WERI-Rb-1 (cell line): Measurements from ENCODE around the gene MDM4.

Source experiments
- DNase-seq: peaks from one replicate; pipeline ENCODE4 v3.0.0-alpha.2; 2020
- H3K27ac ChIP-seq: fragments of 250-450 bp; sonication (Bioruptor Pico); 2 replicates; pipeline ENCODE4 v1.5.1; 2020; ENCODE audit warnings: mild to moderate bottlenecking, moderate library complexity
- H3K27me3 ChIP-seq: fragments of 250-450 bp; sonication (Bioruptor Pico); 2 replicates; pipeline ENCODE4 v1.5.1; 2021; ENCODE audit warnings: mild to moderate bottlenecking, low read depth, moderate library complexity; ENCODE audit not compliant: insufficient read depth, severe bottlenecking
- H3K36me3 ChIP-seq: fragments of 250-450 bp; sonication (Bioruptor Pico); 2 replicates; pipeline ENCODE4 v1.5.1; 2020; ENCODE audit warnings: mild to moderate bottlenecking, moderate library complexity
- H3K4me3 ChIP-seq: 2 replicates; pipeline ENCODE4 v1.5.1; 2011; ENCODE audit warnings: low read depth, mild to moderate bottlenecking, control low read depth, low read length
- H3K9me3 ChIP-seq: fragments of 250-450 bp; sonication (Bioruptor Pico); 2 replicates; pipeline ENCODE4 v1.5.1; 2021; ENCODE audit warnings: mild to moderate bottlenecking, moderate library complexity; ENCODE audit not compliant: severe bottlenecking
- CTCF ChIP-seq: IDR thresholded peaks from 2 replicates; pipeline ENCODE4 v1.5.1; 2011; ENCODE audit warnings: low read depth, mild to moderate bottlenecking, control low read depth, inconsistent platforms, low read length

The MDM4 gene

GRCh38 chr1:204506969-204507316, 9.3 kb upstream of the MDM4 start:
- Histone ChIP-seq H3K4me3 (peak overlapping the region; percentile 96), H3K36me3 (no peaks in the 10 kb centered on the region), H3K27ac (peak overlapping the region; percentile 87), H3K9me3 (peaks cover 5% of the 10 kb centered on the region), H3K27me3 (no peaks in the 10 kb centered on the region)
- peak; percentile 96 for DNase-seq
- TF ChIP-seq CTCF, result no peak

GRCh38 chr1:204507317-204508105, 8.7 kb upstream of the MDM4 start:
- H3K36me3 ChIP-seq, result no peaks in the 10 kb centered on the region
- peak overlapping the region; percentile 87 for H3K27ac ChIP-seq
- no peaks in the 10 kb centered on the region for H3K27me3 ChIP-seq
- DNase-seq, result peak; percentile 73
- H3K4me3 ChIP-seq, result peak overlapping the region; percentile 96
- no peak for TF ChIP-seq CTCF
- peaks cover 7% of the 10 kb centered on the region for H3K9me3 ChIP-seq

- Histone ChIP-seq H3K9me3 (peaks cover 7% of the 10 kb centered on the region), H3K27me3 (no peaks in the 10 kb centered on the region), H3K36me3 (no peaks in the 10 kb centered on the region), H3K27ac (no peak overlapping the region), H3K4me3 (no peak overlapping the region)
- TF ChIP-seq CTCF, result no peak
- no peak for DNase-seq
Measured at GRCh38 chr1:204509186-204509635, 7.0 kb upstream of the MDM4 start.

- TF ChIP-seq CTCF, result no peak
- Histone ChIP-seq H3K27ac (no peak overlapping the region), H3K27me3 (no peaks in the 10 kb centered on the region), H3K36me3 (no peaks in the 10 kb centered on the region), H3K4me3 (no peak overlapping the region), H3K9me3 (peaks cover 7% of the 10 kb centered on the region)
- no peak for DNase-seq
Measured at GRCh38 chr1:204511366-204511765, 4.8 kb upstream of the MDM4 start.

GRCh38 chr1:204513117-204513716, 3.0 kb upstream of the MDM4 start:
- DNase-seq, result no peak
- TF ChIP-seq CTCF, result no peak
- Histone ChIP-seq H3K9me3 (peaks cover 7% of the 10 kb centered on the region), H3K27ac (no peak overlapping the region), H3K4me3 (no peak overlapping the region), H3K27me3 (no peaks in the 10 kb centered on the region), H3K36me3 (peaks cover 10% of the 10 kb centered on the region)
